HK-2 (cell line): ENCODE measurements around the gene KHDRBS2.

ENCODE experiments used
- DNase-seq: peaks from one replicate; pipeline ENCODE4 v3.0.0-alpha.2; 2018; ENCODE audit not compliant: unreplicated experiment

Gene KHDRBS2

DNA sequence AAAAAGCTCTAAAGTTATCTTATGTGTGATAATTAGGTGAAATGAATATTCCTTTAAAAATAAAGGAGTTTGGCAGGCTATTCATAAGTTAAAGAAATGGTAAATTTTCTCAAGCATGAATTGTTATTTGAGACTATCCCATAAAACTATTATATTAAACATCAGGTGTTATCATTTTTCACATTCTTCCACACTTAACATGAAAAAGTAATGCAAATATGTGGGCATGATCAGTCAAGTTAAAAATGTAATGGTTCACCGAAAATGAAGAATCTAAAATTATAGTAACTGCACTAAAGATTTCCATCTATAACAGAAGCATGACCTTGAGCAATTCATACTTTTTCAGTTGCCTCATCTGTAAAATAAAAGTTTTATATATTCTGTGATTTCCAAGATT lies 110.8 kb downstream of the KHDRBS2 start:
- DNase-seq, result no peak

DNA sequence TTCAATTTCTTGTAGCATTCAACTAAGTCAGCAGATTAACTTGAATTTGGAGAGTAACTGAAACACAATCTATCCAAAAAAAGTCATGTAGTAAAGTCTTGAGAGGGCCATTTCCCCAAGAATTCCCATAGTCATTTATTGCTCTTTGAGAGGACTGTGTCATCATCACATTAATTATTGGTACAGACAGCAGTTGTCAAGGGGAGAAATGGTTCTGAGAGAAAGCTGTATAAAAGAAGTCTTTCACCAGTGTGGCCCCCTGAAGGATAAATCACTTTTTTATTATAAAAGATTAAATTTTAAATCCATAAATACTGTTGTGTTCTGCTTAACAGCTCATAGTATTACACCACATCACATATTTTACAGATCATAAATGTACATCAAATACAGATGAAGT lies 111.5 kb downstream of the KHDRBS2 start:
- no peak for DNase-seq

DNA sequence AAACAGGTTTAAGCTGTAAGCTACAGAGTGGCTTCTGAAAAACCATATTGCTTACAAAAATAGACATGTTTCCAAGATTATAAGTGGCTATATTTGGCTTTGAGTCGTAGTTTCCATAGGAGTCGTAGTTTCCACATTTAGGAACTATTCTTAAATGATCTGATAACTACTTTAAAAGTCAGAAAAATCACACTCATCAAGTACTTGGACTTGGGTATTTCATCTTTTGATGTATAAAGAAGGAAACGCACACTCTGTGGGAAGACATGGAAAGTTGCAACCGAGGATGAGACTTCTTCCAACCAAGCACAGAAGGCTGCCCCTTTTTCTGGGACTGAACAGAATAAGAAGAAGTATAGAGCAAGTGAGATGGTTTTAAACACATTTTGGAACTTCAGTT lies 118.3 kb downstream of the KHDRBS2 start:
- no peak for DNase-seq

DNA sequence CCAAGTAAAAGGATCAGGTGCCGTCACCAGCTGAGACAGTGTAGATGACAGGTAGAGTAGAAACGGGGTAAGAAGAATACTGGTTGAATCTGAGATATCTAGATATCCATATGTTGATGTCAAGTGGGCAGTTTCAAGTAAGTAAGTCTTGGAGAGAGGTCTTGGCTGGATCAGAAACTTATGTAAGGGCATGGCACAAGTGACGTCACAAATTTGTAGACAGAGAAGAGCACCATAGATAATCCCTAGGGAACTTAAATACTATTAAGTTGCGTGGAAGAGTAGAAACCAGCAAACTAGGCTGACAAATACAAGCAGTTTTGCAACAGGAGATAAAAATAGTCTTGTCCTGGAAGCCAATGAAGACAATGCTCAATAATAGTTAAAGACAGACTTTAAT lies 123.2 kb downstream of the KHDRBS2 start:
- no peak for DNase-seq

DNA sequence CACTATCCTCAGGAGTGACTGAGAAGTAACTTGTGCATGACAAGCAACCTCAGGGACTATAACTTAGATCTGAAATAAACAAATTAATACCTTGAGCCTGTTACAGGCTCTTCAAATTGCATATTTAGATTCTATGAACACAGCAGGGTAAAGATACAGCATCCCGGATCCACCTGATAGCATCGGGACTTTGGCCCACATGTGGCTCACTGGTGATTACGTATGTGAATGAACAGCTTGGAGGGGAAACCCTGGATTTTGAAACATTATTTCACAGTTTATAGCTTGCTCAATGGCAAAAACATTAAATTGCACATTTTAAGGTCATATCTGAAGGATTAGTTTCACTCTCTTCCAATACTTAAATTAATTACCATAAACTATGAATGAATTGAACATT lies 133.2 kb downstream of the KHDRBS2 start:
- no peak for DNase-seq

DNA sequence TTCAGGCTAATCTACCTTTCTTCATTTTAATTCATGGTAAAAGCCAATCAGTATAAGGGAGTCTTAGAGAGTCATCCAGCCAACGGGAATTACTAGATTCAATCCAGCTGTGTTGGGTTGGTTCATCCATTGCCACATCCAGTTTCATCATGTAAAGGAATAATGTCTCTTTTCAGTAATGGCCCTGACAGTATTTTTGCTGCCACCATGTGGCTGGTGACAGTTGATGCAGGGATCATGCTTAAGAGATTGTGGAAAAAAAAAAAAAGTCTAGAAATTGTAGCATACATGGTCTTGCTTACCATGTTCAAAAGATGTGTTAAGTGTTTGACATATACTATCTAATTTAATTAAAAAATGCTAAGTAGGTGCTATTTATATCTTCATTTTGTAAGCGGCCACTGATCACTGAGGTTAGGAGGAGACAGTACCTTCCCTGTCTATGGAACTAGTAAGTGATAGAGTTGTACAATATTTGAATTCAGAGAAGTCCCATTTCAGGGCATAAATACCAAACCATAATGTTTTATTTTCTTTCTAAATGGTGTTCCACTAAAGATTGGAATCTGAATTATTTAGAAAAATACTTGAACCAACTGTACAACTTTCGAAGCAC lies 135.9 kb downstream of the KHDRBS2 start:
- DNase-seq, result peak; percentile 6

DNA sequence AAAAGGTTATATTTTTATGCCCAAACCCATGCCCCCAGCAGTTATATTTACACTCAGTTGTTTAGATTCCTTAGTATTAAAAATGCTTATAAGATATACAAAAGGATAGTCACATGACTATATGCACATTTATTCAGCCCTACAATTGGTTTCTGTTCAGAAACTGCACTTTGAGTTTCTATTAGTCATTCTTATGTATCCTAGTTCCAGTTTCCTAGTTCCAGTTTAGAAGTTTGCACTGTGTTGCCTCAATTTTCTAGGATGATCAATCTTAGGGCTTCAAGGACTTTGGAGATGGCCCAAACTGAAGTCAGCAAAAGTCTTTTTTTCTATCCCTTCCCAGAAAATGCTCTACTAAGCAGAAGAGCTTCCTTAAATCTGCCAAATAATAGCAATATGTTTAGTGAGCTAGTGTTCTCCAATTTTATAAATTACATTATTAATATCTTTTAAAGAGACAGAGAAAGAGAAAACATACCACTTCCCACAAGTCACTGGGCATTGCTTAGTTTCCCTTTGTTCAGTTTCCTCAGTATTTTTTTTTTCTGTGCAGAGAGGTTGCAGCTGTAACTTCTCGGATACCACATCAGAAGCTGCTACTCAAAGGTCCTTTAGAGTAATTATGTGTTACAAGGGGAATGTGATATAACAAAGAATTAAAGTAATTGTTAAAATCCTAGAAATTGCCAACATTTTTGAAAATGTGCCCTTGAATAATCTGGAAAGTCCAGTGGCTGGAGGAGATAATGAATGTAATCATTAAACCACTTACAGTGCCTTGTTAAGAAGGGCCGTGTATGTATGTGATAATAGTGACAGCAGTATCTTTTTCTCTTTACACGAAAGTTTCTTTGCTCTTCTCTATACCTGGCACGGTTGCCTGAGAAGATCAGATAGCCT lies 138.8 kb downstream of the KHDRBS2 start:
- no peak for DNase-seq

DNA sequence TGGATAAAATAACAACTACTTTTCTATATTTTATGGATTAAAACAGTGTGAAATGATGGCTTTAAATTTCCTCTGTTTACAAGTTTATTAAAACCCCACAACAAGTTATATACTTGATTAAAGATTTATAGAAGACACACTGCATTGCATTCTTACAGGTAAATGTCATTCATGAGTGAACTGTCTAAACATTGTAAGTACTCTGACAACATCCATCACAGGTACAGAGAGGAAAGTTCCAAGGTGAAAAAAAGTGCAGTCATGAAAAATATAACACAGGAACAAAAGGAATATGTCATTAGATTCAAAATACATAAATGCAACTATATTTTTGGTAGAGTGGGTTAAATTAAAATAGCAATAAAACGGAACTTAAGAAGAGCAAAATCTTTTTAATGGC lies 156.9 kb downstream of the KHDRBS2 start:
- DNase-seq, result no peak

DNA sequence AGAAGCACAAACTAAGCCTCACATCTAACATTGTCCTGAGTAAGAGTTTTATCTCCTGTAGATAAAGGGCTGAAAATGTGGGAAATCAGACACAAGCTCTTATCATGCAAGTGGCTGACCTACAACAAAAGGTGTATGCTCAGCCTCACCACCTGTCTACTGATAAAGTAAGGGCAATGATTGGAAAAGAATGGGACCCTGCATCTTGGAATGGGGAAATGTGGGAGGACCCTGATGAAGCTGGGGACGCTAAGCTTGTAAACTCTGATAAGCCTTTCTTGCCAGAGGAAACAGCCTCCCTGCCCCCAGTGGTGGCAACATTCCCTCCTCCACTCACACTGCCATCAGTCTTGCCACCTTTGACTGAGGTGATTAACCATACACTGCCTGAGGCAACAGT lies 166.6 kb downstream of the KHDRBS2 start:
- DNase-seq, result no peak

DNA sequence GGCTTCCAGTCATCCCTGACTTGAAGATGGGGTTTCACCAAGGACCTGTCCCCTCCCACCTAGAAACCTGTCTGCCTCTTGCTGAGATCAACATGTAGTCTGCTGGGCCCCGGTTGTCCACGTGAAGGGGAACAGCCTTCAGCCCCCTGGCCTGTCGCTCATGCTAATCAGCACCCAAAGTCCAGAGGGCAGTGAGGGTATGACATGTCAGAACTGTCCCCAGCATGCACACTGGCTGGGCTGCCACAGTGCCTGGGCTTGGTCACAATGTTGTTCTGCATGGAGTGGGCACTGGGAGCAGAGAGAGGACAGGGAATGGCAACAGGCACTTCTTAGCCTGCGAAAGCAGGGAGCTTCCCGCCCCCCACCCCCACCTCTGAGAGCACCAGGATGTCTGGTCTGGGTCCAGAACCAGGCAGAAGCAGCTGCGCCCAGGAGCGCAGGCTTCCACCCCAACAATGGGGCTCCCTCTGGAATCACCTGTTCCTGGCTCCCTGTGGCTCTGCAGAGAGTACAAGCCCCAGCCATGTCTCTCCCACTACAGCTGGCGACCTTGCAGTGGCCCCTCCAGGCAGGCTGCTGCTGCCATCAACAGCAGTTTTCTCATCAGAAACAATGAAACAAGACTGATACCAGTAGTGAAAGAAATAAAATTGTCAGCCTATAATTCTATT lies 182.7 kb downstream of the KHDRBS2 start:
- no peak for DNase-seq

DNA sequence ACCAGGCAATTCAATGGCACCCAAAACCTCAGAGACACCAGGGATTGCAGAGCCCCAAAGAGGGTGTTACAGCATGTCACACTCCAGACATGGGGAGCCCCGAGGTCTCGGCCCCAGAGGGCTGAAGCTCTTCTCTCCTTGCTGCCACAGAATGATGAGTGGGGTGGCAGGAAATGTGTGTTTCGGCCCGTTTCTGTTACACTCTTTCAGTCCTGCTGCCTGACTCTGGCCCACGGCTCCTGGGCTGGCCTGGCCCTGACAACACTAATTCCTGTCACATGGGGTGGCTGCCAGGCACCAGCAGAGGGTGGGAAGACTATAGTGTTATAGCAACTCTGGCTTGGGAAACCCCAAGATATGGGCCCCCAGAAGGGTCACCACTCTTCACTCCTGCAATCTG lies 183.6 kb downstream of the KHDRBS2 start:
- no peak for DNase-seq

DNA sequence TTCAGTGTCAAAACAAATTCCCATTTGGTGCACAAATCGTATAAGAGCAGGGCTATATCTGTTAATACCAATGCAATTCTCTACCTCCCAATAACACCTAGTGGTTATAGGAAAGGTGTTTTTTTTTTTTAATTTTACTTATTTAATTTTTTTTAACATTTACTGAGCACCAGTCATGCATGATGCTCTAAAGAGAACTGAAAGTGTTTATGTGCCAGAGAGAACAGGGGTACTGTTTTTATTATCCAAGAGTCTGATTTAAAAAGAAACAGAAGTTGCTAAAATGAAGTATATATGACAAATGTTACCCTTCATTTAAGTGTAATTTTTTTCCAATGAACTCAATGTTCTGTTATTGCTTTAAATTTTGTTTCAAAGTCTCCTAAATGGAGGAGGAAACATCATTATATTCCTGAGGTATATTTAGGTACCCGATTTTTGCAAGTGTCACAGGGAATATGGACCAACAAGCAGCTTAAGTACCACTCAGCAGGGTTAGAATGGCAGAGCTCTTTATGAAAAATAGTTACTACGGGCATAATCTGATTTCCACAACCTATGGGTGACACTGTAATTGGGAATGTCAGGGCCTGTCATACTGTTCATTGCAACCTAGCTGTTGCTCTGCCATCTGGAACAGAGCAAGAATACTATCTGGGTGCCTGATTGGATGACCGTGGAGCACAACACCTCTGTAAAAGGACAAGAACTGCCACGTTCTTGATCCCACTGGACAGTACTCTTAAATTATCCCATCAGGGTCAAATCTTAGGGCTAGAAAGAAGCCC lies 195.4 kb downstream of the KHDRBS2 start:
- no peak for DNase-seq

DNA sequence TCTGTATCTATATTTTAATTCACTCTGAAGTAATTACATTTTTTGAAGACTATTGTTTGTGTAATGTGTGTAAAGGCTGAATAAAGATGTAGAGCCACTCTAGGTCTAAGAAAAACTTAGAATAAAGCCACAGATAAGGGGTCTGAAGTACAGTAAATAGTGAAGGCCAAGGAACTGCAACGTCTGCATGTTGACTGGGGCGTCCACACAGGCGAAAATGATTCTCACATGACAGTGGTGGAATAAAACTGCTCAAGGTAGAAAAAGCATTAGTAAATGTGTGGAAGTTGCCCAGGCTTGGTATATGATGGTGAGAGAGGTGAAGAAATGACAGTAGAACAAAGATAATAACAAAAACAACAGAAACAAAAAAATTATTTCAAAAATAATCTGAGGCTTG lies 196.2 kb downstream of the KHDRBS2 start:
- no peak for DNase-seq

DNA sequence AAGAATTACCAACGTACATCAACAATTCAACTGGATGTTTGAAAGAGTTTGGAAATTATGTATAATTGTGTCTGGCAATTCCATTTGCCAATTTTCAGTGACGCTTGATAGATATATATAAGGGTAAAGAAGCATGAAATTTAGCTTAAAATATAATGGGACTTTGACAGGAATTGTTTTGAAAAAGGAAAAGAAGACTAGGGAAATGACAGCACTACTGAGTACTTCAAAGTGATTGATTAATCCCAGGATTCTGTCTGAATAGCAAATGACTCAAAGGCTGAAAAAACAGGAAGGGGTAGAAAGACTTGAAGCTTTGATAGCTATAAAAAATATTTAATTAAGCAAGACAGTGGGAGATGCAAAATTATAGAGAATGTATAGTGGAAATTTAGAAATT lies 200.0 kb downstream of the KHDRBS2 start:
- no peak for DNase-seq

DNA sequence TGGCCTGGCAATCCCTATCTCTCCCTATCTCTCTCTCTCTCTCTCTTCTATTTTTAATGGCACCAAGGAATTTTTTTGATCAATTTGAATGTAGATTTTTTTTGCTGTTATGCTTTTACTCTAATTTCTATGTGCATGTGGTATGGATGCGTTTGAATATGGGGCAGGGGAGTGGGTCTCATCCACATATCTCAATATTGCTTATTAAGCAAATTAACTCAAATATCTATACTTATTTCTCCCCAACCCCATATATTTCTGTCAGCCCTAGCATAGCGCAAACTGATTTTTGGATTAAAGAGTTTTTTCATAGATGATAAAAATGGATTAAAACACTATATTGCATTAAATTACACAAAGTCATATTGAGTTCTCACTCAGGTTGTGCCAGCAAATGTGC lies 210.2 kb downstream of the KHDRBS2 start:
- DNase-seq, result no peak

DNA sequence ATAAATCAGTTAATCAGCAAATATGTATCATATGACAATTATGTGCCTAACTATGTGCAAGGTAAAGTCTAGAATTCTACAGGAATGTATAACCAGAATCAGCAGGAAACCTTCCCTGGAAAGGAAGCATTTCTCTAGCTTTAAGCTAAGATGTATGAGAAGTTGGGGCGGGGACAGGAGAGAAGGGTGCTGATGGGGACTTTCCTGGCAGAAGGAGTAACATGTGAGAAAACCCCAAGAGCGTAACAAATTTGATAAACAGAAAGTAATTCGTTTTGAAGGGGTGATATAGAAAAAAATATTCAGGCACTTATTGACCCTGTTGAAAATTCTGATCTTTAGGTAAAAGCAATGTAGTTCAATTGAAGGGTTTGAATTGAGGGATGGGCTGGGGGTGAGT lies 226.1 kb downstream of the KHDRBS2 start:
- DNase-seq, result no peak

DNA sequence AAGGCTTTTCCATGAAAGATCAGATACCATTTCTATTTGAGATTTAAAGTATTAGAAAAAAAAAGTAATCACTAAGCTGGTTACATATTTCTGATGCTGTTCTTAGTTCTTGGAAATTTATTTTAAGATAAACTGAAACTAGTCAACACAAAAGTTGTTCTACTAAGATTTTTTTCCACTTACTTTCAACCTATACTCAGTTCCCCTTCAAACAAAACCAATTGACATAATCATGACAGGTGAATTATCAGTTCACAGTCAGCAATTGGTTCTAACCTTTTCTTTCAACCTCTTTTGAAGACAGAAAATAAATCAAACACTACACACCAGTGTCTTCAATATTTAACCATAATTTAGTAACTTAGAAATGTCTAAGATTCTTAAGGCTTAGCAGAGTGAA lies 228.7 kb downstream of the KHDRBS2 start:
- DNase-seq, result no peak

DNA sequence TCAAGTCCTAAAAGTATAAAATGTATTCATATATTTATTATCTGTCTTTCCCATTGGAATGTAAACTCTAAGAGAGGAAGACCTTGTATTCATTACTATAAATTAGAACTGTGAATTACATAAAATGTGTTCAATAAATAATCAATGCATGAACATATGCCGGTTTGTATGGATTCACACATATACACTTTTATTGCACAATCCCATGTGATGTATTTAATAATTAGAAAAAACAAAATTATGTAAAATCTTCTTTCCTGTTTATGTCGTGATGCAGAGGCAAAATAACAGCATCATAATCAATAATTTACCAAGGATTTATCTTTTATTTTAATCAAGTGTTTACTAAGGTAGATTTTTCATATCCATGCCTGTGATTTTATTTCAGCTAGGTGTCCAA lies 240.5 kb downstream of the KHDRBS2 start:
- no peak for DNase-seq

DNA sequence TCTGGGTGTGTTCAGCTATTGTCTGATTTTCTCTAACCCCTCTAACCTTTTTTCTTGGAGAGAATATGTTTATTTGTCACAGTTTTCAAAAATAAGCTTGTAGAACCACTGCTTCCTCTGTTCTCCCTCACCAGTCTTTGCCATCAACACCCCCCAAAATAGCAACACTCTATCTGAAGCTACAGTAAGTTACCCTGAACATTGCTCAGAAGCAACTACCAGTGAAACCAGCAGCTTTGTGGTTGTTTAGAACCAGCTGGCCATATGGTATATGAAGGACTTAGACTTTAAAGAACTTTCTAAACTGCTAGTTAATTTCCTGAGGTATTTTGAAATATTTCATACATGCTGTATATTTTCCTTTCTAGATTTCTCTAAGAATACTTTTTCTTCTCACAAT lies 242.9 kb downstream of the KHDRBS2 start:
- DNase-seq, result no peak

DNA sequence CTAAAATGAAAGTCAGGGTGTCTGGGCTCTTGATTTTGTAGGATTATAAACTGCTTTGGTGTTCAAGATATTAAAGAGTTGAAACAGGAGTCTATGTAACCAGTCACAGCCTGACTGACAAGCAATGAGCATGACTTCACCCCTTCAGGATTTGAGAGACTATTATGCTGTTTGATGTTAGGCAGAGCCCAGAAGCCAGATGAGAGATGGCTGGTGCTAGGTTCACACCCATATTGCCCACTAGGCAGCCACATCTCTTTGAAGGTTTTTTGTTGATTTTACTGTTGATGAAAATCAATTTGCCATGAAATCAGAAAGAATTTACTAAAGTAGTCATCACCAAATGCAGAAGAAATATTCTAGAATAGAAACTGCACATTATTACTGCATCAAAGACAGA lies 243.6 kb downstream of the KHDRBS2 start:
- no peak for DNase-seq

DNA sequence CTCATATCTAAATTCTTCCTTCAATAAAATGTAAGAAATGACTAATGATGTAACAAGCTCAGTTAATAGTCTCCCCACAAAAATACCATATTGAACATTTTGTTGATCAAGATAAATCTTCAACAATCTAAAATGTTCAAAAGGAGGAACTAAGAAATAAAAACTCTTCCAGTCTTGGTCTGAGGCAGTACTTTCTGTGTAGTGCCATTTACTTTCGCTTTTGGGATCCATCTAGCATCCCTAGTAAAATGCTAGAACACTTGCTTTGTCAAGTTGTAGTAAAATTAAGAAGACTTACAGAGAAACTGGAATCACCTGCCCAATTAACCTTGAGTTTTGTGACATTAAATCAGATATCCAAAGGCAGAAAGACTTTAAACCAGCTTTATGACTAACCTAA lies 246.4 kb downstream of the KHDRBS2 start:
- DNase-seq, result no peak

DNA sequence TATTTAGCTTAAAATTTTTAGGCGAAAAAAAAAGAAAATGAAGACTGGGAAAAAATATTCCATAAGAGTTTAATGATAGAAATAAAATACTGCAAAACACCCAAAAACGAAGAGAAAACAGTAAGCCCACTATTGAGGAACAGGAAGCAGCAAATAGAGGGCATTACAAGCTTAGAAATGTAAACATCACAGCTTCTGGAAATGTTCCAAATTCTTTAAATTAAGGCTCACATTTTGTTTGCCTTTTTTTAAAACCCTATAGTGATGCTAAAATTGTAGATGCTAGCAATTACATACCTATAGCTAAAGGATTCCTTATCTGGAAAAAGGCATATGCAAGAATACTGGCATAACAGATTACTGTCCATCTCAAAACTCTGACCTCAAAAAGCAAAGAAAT lies 248.6 kb downstream of the KHDRBS2 start:
- DNase-seq, result no peak
